GM21825 (cell line): Measurements from ENCODE around the gene DEPP1.
A peak's percentile ranks its signal among the peaks of the same experiment; 100 is the strongest.

Source experiments
- ATAC-seq: cut with Tn5 transposase; IDR thresholded peaks from one replicate; pipeline ENCODE4 v1.9.1; 2021; ENCODE audit warnings: mild to moderate bottlenecking, moderate library complexity; ENCODE audit not compliant: unreplicated experiment

The DEPP1 gene

GRCh38 chr10:44968091-44968490 lies 10.5 kb downstream of the DEPP1 start:
- ATAC-seq = no peak

GRCh38 chr10:44967616-44968015 lies 11.0 kb downstream of the DEPP1 start:
- ATAC-seq = no peak

GRCh38 chr10:44966816-44967509 lies 11.6 kb downstream of the DEPP1 start:
- no peak for ATAC-seq

DNA sequence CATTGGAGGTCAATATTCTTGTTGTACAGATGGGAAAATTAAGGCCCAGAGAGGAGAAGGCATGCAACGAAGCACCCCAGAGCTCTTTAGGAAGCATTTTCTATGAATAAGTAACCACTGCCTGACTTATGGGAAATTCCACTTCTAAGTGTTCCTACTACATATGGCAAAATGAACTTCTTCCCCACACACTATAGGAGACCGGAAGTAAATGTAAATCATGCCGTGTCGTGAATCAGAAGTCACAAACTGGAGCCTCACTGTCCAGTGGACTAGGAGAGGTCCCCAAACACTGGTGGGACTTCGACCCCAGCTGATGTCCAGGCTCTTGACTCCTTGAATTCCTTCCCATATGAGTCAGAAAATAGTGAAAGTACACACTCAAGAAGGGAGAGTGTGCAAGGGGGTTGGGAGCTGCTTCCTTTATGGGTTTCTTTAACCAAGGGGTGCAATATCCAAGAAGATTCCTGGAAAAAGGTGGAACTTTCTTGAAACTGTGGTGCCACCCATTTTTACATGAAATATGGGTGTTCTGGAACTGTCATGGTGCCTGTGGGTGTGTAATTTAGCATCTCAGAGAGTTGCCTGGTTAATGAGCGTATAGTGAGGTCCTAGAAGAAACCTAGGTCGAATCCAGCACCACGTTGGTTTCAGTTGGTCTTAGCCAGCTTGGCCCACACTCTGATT lies 12.3 kb downstream of the DEPP1 start:
- no peak for ATAC-seq

DNA sequence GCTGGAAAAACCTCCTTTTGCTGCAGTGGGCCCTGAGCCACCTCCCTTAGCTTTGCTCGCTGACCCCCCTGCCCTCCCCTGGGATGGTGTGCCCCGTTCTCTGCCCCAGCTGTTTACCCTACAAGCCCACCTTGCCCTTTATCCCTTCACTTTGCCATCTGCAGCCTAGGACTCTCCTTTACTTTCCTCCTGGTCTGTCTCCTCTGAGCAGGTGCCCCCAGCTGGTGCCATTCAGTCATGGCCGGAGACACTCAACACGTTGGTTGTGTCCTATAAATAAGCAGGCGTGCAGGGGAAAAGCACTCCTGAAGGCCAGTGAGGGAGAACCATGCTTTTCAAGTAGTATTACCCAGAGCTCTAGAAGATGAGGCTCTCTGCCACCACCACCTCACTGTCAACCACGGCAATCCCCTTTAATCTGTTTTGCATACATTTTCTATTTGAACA lies 12.9 kb downstream of the DEPP1 start:
- no peak for ATAC-seq

DNA sequence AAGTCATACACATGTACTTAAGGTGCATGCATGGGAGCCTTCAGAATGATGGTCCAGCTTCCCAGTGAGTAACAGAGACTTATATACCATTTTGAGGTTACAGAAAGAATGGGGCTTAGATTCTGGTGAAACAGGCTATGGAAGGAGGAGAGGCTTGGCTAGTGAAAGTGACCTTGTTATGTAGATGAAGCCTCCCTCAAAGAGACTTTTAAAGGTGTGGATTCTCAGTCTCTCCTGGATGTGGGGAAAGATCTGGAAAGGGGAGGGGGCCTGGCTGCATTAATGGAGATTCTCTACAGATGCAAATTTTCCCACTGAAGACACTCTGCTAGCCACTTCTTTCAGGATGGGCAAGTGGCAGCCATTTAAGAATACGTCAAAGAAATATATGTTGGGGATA lies 13.5 kb downstream of the DEPP1 start:
- ATAC-seq = no peak

GRCh38 chr10:44963772-44964633 lies 14.6 kb downstream of the DEPP1 start:
- ATAC-seq = no peak

- ATAC-seq = no peak
Measured at GRCh38 chr10:44962870-44963738, 15.5 kb downstream of the DEPP1 start.

- ATAC-seq = no peak
Measured at GRCh38 chr10:44961931-44962750, 16.5 kb downstream of the DEPP1 start.

- ATAC-seq = no peak
Measured at GRCh38 chr10:44961230-44961571, 17.4 kb downstream of the DEPP1 start.

- ATAC-seq = no peak
Measured at GRCh38 chr10:44960482-44961229, 18.0 kb downstream of the DEPP1 start.

- ATAC-seq = no peak
Measured at GRCh38 chr10:44960088-44960460, 18.5 kb downstream of the DEPP1 start.

- ATAC-seq = peak; percentile 97
Measured at GRCh38 chr10:44959247-44960087, 19.1 kb downstream of the DEPP1 start, which contains the start of gene RASSF4. TSS of gene RASSF4 (plus strand) at chr10:44959802. CDS start at chr10:44970203, 10,401 bp downstream.

- no peak for ATAC-seq
Measured at GRCh38 chr10:44958898-44959246, 19.7 kb downstream of the DEPP1 start.

DNA sequence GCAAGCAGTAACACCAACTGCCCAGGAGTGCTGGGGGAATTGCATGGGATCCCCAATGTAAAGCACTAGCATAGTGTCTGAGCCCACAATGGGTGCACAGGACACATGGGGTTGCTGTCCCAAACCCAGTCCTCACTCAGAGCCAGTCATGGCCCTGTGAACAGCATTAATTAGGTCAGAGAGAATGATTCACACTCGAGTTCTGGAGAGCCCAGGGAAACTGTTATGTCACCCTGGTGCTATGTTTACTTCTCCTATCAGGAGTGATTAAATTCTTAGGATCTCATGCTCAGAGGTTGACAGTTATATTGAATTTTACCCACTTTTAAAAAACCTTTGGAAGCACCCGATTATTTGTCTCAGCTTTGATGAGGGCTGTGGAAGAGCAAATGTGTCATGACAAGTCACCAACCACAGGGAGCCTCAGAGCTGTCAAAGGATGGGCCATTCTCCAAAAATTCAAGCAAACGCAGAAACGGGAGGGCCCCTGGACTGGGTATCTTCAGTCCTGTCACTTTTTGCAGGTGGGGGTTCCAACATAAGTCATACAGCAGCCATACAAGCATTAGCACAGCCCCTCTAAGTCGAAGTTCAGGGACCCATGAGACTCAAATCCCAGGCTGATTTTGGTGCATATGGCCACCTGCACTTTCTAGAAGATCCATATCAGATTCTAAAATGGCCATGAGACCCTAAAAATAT lies 20.3 kb downstream of the DEPP1 start:
- no peak for ATAC-seq

- ATAC-seq = no peak
Measured at GRCh38 chr10:44956717-44957706, 21.6 kb downstream of the DEPP1 start.

DNA sequence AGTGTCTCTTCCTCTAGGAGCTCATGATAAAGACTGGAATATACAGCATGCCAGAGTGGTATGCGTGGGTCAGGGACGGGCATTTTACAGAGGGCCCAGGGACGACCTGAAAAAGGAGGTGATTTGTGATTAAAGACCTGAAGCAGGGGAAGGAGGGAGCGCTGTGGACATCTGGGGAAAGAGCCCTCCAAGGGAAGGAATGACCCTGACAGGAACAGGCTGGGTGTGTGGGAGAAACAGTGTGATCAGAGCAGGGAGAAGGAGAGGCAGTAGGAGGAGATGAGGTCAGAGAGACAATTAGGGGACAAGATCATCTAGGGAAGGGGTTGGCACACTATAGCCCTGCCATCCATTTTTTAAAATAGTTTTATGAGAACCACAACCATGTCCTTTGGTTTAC lies 22.4 kb downstream of the DEPP1 start:
- ATAC-seq = no peak
